HG03108 (cell line): ENCODE data around the gene ANKRD13B.

ENCODE experiments used
- ATAC-seq: cut with Tn5 transposase; IDR thresholded peaks from one replicate; pipeline ENCODE4 v1.9.1; 2021; ENCODE audit warnings: moderate library complexity; ENCODE audit not compliant: unreplicated experiment

Gene ANKRD13B

DNA sequence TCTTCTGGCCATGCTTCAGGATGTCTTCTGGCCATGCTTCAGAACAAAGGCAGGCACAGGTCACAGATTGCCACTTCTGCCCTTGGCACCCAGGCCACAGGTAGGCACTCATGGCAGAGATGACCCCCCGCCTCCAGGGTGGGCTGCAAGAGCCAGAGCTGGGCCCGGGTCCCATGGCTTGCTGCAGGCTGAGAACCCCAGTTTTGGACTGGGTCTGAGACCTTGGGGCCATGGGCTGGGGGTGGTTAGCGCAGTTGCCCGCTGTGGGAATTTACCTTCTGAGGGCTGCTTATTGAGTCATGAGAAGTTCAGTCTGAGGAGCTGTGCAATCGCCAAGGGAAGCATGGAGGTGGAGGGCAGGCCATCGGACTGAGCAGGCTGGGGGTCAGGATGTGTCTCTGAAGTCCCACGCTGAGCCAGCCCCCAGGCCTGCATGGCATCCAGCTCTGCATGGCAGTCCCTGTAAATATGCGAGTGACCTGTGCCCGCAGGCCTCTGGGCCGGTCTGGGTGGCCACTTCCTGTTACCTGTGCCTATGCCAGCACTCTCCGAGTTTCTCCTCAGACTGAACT lies 1.7 kb downstream of the ANKRD13B start:
- no peak for ATAC-seq

- ATAC-seq, result no peak
Observed at GRCh38 chr17:29595107-29595942, 2.4 kb downstream of the ANKRD13B start.

DNA sequence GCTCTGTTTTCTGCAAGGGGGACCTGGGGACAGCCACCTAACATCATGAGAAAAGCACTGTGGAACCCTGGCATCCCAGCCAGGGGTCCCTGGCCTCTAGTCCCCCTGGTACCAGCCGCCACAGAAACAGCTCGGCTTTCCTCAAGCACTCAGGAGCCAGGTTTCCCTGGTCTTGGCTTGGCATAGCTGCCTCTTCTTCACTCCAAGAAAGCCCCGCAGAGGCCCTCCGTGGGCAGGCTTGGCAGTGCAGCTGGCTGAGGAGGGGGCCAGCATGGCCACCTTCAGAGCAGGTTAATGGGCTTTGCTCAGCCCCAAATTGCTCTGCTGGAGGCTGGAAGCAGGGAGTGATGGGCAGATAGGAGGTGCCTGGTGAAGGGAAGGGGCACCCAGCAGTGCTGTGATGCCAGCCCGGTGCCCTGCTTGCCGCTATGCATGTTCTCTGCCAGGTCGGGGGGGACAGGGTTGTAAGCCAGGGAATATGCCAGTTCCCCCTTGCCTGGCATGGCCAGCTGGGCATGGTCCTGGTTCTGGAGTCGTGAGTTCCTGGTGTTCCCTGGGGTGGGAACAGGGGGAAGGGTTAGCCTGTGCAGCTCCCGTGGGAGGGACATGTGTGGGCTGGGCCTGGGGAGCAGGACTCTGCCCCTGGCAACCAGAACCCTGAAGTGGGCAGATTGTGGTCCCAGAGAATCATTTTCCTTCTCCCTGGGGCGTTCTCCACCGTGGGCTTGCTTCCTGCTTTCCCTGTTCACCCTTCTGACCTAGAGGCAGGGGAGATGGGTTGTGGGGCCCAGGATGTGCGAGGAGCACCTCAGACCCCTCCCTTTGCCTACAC lies 3.2 kb downstream of the ANKRD13B start:
- ATAC-seq, result no peak

DNA sequence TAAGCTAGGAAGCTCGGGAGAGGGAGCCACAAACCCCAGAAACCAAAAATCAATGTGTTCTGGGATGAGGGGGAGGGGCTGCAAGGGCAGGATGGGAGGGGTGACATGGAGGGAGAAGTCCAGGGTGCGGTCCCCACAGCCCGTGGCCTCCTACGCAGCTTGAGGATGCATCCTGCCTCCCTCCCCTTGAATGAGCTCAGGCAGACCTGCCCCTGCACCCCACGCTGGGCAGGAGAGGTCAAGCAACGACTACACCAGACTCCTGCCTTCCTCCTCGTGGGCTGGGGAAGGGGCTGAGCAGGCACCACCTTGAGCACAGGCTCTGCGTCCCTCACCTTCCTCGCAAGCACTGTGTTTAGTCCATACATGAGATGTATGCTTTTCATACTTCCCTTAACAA lies 3.9 kb downstream of the ANKRD13B start:
- no peak for ATAC-seq

DNA sequence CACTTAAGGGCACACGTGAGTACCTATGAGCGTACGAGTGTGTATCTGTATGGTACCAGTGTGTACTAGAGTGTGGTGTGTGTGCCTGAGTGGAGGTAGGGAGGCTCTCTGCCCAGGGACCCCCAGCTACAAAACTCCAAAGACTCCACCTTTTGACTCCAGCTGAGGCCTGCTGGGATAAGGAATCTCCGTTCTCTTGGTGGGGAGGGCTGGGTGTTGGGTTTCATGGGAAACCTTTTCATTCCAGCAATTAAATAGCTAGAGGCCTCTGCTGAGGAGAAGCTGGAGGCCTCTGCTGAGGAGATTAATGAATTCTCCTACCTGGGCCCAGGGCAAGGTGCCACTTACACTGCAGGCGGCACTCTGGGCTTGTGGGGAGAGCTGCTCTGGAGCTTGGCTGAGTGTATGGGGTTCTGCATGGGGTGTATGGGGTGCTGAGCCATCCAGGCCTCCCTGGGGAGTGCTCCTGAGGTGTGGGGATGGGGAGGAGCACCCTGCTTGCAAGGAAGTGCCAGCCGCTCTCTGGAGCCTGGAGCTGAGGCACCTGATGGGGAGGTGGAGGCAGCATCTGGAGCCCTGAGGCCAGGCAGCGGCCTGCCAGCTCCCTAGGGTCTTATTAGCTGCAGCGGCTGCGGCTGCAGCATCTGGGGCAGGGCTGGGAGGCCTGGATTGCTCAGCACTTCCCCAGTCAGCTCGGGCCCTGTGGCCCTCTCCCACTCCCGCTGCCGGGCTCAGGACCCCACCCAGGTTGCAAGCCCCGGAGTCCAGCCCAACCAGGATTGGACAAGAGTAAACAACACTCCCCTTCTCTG lies 4.6 kb downstream of the ANKRD13B start:
- ATAC-seq, result no peak

DNA sequence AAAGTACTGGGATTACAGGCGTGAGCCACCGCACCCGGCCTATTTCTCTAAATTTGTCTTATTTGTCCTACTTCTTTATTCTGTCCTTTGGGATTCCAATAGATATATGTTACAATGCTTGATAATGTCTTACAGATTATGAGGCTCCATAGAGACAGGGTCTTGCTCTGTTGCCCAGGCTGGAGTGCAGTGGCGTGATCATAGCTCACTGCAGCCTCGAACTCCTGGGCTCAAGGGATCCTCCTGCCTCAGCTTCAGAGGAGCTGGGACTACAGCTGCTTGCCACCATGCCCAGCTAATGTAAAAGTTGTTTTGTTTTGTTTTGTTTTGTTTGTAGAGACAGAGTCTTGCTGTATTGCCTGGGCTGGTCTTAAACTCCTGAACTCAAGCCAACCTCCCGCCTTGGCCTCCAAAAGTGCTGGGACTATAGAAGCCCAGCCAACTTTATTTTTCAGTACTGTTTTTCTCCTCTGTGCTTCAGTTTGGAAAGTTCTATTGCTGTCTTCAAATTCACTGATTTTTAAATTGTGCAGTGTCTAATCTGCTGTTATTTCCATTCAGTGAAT lies 10.3 kb downstream of the ANKRD13B start:
- no peak for ATAC-seq

GRCh38 chr17:29607557-29608195 lies 14.7 kb downstream of the ANKRD13B start:
- ATAC-seq, result no peak

- ATAC-seq, result no peak
Observed at GRCh38 chr17:29608986-29609385, 16.1 kb downstream of the ANKRD13B start.

GRCh38 chr17:29610395-29610794 lies 17.5 kb downstream of the ANKRD13B start:
- no peak for ATAC-seq

- ATAC-seq, result no peak
Observed at GRCh38 chr17:29611351-29612093, 18.6 kb downstream of the ANKRD13B start.

DNA sequence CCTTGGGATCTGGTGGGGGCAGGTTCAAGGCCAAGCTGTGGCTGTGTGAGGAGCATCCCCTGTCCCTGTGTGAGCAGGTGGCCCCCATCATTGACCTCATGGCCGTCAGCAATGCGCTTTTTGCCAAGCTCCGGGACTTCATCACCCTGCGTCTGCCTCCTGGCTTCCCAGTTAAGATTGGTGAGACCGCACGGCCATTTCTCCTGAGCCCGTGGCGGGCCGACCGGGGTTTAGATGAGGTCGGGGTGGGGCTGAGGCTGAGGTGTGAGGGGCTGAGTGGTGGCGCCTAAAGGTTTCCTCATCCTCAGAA lies 19.1 kb downstream of the ANKRD13B start:
- ATAC-seq, result no peak

- ATAC-seq, result no peak
Observed at GRCh38 chr17:29612404-29613280, 19.7 kb downstream of the ANKRD13B start.

DNA sequence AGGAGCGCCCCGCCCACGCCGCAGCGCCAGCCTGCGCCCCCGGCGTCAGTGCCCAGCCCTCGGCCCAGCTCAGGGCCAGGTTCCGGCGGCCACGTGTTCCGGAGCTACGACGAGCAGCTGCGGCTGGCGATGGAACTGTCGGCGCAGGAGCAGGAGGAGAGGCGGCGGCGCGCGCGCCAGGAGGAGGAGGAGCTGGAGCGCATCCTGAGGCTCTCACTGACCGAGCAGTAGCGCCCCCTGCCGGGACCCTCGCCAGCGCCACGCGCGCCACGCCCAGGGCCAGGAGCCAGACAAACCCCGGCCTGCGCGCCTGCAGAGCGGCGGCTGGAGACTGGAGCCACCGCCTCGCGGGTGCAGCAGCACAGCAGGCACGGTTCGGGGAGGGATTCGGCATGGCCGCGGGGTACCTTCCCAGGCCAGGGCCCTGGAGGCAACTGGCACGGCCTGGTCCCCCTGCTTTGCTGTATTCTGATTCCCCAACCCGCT lies 20.5 kb downstream of the ANKRD13B start:
- no peak for ATAC-seq

DNA sequence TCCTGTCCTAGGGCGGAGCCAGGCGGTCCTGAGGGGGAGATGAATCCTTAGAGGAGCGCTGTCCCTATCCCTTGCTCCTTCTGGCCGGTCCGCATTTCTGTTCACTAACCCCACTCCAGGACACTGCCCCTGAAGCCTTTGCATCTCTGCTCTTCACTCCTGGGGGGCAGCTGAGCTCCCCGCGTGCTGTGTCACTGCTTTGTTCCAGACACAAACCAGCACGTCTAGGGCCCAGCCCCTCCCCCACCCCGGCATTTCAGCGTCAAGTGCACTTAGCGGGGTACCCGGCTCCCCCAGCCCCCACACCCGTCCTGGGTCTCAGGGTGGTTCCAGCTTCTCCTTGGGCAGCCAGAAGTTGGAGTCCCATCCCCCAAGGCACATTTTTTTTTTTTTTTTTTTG lies 20.9 kb downstream of the ANKRD13B start:
- no peak for ATAC-seq

GRCh38 chr17:29614349-29615047 lies 21.6 kb downstream of the ANKRD13B start:
- ATAC-seq, result no peak

DNA sequence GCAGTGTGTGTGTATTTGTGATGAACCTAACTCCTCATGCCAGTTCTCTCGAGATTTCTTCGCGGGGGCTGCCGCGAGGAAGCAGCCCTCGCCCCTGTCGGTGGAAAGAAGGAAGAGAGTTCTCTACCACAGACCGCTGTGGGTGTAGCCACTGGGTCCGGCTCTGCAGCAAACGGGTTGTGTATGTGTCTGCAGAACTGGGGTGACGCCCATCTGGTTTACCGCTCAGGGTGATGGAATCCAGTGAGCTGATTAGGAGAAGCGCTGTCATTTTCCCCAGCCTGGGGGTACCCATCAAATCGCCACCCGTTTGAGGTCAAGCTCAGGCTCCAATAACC lies 22.1 kb downstream of the ANKRD13B start:
- no peak for ATAC-seq

DNA sequence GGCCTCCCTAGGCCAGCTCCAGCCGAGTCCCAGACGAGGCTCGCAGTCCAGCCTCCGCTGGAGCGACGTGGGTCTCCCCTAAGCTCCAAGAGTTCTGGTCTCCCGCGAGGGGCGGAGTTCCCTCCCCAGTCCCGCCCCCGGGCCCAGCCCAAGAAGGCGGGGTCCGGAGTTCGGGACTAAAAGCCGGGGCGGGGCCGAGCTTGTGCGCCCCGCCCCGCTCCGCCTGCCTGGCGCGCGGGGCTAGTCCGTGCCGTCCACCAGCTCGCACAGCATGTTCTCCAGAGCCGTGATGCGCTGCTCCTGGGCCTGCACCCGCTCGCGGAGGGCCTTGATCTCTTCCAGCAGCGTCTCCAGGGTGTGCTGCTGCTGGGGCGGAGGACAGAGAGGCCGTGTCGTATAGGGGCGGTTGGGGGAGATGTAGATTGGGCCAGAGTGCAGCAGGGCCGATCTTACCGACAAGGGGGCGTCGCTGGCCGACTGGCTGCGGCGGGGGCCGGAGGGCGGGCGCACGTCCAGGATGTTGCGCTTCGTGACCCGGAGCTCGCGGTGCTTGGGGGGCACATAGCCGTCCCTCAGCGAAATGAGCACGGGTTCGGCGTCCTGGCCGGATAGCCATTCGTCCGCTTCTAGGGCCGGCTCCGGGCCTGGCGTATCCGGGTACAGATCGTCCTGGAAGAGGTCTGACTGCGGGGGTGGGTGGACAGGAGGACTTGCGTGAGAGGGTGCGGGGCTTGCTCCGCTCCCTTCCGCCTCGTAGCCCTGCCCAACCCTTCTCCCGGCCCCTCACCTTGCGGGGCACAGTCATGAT lies 22.8 kb downstream of the ANKRD13B start:
- ATAC-seq, result peak; percentile 57
